ENCODE measurements around the gene RAD51C.
"Not testable (repeated sequence)": the region's sequence is repeated elsewhere in the genome, so short reads cannot be mapped to it uniquely, and the experiment has no call there.

Gene RAD51C

GRCh38 chr17:58749627-58750026, 57.2 kb downstream of the RAD51C start:
- not testable (repeated sequence) for DNase-seq

- no peak for DNase-seq
Observed at GRCh38 chr17:58753026-58753425, 60.6 kb downstream of the RAD51C start.

DNA sequence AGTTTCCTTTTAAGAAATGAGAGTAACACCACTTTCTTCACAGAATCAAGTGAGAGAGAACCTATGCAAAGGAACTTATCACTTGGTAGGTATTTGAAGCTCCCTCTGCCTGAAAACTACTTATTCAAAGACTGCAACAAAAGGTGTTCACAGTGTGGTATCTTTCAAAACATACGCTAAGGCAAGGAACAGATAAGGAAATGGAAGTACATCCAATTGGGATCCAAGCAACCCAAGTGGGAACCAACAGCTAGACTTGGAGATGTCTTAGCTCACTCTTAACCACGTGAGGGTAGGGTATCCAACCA, 62.8 kb downstream of the RAD51C start:
- no peak for DNase-seq

DNA sequence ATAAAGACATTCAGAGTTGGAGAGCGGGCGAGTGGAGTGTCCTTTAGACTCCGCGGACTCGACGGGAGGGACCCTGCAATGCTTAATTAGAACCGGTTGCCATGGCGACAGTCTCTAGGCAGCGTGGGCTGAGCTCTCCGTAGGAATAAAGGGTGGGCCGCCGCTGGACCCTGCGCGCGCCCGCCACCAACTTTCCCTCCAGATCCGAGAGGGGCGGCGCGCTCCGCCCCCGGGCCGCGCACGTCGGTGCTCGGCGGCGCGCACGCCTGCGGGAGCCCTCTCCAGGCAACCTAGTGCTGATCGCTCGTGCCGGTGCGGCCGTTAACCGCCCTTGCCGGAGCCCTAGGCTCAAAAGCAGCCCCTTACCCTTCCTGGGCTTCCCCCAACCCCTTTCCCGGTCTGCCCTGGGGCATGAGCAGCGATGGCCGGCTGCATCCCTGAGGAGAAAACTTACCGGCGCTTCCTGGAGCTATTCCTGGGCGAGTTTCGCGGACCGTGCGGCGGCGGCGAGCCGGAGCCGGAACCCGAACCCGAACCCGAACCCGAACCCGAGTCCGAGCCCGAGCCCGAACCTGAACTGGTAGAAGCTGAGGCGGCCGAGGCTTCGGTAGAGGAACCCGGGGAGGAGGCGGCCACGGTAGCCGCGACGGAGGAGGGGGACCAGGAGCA, 63.3 kb downstream of the RAD51C start, which contains the start of gene PPM1E:
TSS of gene PPM1E (plus strand) at position 278 of the 669 bp plus-strand sequence.
- DNase-seq, result peak; percentile 97

DNA sequence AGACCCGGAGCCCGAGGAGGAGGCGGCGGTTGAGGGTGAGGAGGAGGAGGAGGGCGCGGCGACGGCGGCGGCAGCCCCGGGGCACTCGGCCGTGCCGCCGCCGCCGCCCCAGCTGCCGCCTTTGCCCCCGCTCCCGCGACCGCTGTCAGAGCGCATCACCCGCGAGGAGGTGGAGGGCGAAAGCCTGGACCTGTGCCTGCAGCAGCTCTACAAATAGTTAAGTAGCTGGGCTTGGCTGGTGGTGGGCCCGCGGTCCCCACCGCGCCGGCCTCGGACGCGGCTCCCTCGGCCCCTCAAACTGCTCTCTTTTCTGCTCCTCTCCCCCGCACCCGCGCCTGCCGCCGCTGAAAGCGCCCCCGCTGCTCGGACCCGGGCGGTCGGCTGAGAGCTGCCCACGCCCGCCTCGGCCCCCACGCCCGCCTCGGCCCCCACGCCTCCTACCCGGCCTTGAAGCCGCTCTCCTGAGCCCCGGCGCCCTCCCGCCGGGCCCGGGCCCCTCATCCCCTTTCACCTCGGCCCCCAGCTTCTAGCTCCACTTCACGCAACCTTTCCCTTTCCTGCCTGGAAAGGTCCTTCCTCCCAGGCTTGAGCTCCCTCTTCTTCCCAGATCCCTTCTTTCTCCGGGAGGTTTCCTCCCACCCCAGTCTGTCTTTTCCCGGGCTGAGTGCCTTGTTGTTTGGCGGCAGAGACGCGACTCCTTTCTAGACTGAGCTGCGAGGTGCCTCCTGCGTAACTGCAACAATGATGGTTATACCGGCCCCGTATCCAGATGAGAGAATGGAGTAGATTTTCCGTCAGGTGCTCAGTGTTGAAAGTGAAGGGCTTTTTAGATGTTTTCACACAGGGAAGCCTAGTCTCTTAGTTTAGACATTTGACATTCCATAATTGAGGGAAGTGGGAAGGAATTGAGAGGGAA, 64.1 kb downstream of the RAD51C start:
- peak; percentile 70 for DNase-seq

- DNase-seq, result peak; percentile 49
Observed at GRCh38 chr17:58757162-58757613, 64.8 kb downstream of the RAD51C start.

DNA sequence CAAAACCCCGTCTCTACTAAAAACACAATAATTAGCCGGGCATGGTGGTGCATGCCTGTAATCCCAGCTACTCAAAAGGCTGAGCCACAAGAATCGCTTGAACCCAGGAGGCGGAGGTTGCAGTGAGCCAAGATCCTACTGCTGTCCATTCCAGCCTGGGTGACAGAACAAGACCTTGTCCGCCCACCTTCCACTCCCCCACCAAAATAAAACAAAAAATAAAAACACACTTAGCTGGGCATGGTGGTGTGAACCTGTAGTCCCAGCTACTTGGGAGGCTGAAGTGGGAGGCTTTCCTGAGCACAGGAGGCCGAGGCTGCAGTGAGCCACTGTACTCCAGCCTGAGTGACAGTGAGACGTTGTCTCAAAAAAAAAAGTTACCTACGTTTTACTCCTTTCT, 66.5 kb downstream of the RAD51C start:
- no peak for DNase-seq

- DNase-seq, result no peak
Observed at GRCh38 chr17:58759522-58759921, 67.1 kb downstream of the RAD51C start.

DNA sequence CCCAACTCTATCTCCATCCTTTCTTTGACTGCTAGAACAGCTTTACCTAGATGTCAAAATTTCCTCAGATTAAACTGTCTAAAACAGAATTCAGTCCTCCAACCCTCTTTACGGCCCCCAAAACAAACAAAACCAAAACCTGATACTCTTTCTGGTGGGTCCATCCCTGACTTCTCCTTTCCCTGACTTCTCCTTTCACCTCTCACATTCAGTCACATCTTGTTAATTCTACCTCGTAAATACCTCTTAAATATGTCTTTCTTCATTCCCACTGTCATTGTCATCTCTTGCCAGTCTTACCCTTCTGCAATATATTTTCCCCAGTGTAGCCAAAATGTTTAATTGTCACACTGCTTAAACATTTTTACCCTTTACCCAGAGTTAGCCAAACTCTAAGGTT, 67.8 kb downstream of the RAD51C start:
- DNase-seq, result no peak

DNA sequence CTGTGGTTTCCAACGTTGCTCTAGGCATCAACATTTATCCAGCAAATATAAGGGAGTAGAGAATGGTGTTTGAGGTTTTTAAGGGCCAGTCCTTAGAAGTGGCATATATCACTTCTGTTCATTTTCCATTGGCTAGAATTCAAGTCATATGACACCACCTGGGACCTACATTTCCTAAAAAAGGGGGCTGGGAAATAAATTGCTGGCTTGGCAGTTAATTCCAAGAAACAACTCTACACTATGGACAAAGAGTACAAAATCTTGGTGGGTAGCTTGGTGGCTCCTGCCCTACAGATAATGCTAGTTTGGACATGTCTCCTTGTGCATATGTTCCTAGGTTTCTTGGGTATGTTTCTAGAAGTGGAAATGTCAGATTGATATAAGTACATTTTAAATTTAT, 70.9 kb downstream of the RAD51C start:
- no peak for DNase-seq

DNA sequence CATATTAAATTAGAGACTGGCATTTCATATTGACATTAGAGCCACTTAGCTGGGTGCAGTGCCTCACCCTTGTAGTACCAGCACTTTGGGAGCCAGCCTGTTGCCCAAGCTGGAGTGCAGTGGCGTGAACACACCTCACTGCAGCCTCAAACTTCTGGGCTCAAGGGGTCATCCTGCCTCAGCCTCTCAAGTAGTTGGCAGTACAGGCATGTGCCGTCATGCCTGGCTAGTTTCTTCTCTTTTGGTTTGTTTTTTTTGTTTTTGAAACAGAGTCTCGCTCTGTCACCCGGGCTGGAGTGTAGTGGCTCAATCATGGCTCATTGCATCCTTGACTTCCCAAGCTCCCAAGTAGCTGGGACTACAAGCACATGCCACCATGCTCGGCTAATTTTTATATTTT, 72.0 kb downstream of the RAD51C start:
- no peak for DNase-seq

- not testable (repeated sequence) for DNase-seq
Observed at GRCh38 chr17:58778482-58778881, 86.1 kb downstream of the RAD51C start.

GRCh38 chr17:58779446-58779845, 87.0 kb downstream of the RAD51C start:
- no peak for DNase-seq

DNA sequence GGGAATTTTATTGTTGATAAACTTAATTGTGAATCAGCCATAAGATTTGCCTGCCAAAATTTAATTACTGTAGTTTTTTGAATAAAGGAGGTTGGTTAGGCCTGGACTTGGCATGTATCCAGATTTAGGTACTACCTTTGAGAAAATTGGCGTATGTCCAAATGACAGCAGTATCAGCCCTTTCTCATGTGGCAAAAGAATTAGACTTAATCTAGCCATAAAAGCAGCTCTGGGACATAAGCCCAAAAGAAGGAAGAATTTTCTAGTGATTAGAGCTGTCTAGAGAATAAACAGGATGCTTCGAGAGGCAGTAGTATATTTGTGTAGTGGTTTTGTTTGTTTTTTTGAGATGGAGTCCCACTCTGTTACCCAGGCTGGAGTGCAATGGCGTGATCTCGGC, 91.0 kb downstream of the RAD51C start:
- DNase-seq, result peak; percentile 95

- DNase-seq, result no peak
Observed at GRCh38 chr17:58785097-58785496, 92.7 kb downstream of the RAD51C start.

Measured in NCI-H82 (cell line).